Measurements from ENCODE around the gene CDCA8.

DNA sequence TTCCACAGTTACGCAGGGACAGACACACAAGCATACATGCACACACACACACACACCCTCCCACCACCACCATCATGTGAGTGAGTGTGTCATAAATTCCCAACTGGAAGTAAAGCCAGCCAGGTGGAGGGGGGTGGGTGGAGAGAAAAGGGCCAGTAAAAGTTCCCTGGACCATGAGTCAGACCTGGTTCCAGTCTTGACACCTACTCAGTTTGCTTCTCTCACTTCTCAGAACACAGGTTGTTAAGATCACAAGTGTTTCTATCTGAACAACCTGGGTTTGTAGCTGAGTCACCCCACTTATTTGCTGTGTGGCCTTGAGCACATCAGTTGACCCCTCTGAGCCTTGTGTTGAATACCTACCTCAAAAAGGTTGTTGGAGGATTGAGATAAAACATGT lies 63.0 kb downstream of the CDCA8 start:
- TF ChIP-seq POLR2A (IDR thresholded peaks at IDR 0.05) (no peak), POLR2AphosphoS5 (IDR thresholded peaks at IDR 0.05) (no peak)
- TF ChIP-seq, protein P1, sequence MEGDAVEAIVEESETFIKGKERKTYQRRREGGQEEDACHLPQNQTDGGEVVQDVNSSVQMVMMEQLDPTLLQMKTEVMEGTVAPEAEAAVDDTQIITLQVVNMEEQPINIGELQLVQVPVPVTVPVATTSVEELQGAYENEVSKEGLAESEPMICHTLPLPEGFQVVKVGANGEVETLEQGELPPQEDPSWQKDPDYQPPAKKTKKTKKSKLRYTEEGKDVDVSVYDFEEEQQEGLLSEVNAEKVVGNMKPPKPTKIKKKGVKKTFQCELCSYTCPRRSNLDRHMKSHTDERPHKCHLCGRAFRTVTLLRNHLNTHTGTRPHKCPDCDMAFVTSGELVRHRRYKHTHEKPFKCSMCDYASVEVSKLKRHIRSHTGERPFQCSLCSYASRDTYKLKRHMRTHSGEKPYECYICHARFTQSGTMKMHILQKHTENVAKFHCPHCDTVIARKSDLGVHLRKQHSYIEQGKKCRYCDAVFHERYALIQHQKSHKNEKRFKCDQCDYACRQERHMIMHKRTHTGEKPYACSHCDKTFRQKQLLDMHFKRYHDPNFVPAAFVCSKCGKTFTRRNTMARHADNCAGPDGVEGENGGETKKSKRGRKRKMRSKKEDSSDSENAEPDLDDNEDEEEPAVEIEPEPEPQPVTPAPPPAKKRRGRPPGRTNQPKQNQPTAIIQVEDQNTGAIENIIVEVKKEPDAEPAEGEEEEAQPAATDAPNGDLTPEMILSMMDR (IDR thresholded peaks at IDR 0.05) = no peak

All from suprapubic skin (tissue), 4 donors.